Prostate gland (tissue), 2 donors: ENCODE data around the gene CDRT15L2. TPM values are rescaled to one million over a fixed set of nuclear protein-coding genes. Genes with fewer than 3 reads are reported as not detected.
"Not testable (repeated sequence)": the region's sequence is repeated elsewhere in the genome, so short reads cannot be mapped to it uniquely, and the experiment has no call there.

Experiments
- DNase-seq: peaks from one replicate; pipeline ENCODE4 v3.0.0-alpha.2; 2019; ENCODE audit warnings: low spot score
- H3K27ac ChIP-seq, 2 donors: fragments of 200-600 bp; sonication (generic); 2 replicates each; pipeline ENCODE4 v1.5.1; 2017 to 2019
- H3K27me3 ChIP-seq: fragments of 200-600 bp; sonication (generic); replicated peaks from 2 replicates; pipeline ENCODE4 v1.5.1; 2019; ENCODE audit not compliant: insufficient read depth
- H3K36me3 ChIP-seq, 2 donors: fragments of 200-600 bp; sonication (generic); 1 replicate in 1 of 2; 2 replicates in 1 of 2; pipeline versions ENCODE4 v1.5.1 to v1.8.1; 2017 to 2019
- H3K4me1 ChIP-seq: fragments of 200-600 bp; sonication (generic); replicated peaks from 2 replicates; pipeline ENCODE4 v1.5.1; 2019
- H3K4me3 ChIP-seq, 2 donors: fragments of 200-600 bp; sonication (generic); 2 replicates each; pipeline ENCODE4 v1.5.1; 2017 to 2019
- H3K9me3 ChIP-seq: fragments of 200-600 bp; sonication (generic); 2 replicates; pipeline ENCODE4 v1.5.1; 2017
- POLR2A ChIP-seq: fragments of 450-650 bp; IDR thresholded peaks from one replicate; pipeline ENCODE4 v1.6.1; 2016; ENCODE audit warnings: antibody characterized with exemption, mild to moderate bottlenecking
- POLR2AphosphoS5 ChIP-seq: sonication (generic); formaldehyde crosslinking; IDR thresholded peaks from one replicate; pipeline ENCODE4 v1.6.1; 2017; ENCODE audit warnings: antibody characterized with exemption
- WGBS: methylation state at CpG from one replicate; pipeline ENCODE4 v1.1.5; 2018; 5-methylcytosine and 5-hydroxymethylcytosine counted together
- intact Hi-C: fragments of 100-400 bp; cut with DNase I; formaldehyde crosslinking; loops from one replicate; pipeline ENCODE4 v1.14.2; 2022
- small RNA-seq, 2 donors: library from RNA; depleted of rRNA; stranded (forward); fragments of <200 nt; gene quantifications; one replicate each; pipeline ENCODE3, GENCODE V24; 2016
- total RNA-seq, 2 donors: library from RNA; depleted of rRNA; stranded (reverse); fragments of >200 nt; gene quantifications; one replicate each; pipeline ENCODE4 v1.1.0, GENCODE V29; 2016
- TF ChIP-seq, protein P1 (sequence below), 4 experiments: fragments of 200-600 bp in 2 of 4; fragments of 450-650 bp in 2 of 4; sonication (generic) in 2 of 4; IDR thresholded peaks; 1 replicate in 3 of 4; 2 replicates in 1 of 4; pipeline ENCODE4 v1.5.1; 2016 to 2019; ENCODE audit warnings: antibody characterized with exemption in 4 of 4, mild to moderate bottlenecking in 2 of 4, moderate library complexity in 2 of 4

CDRT15L2 gene
- total RNA-seq, 2 donors from 2014 or later, result not detected

GRCh38 chr17:20612635-20613034 is 33.1 kb downstream of the CDRT15L2 start:
- no peak for DNase-seq
- WGBS, result 92% methylated on average over 16 of the region's 16 CpGs
- H3K4me1 ChIP-seq, result no peaks in the 10 kb centered on the region
- TF ChIP-seq POLR2A (no peak), POLR2AphosphoS5 (no peak)
- H3K27ac ChIP-seq, result no peak overlapping the region
- intact Hi-C loops, result no loop called here
- H3K27me3 ChIP-seq, result no peaks in the 10 kb centered on the region
- H3K9me3 ChIP-seq, result no peaks in the 10 kb centered on the region
- no peaks in the 10 kb centered on the region for H3K36me3 ChIP-seq
- no peak overlapping the region for H3K4me3 ChIP-seq

GRCh38 chr17:20613248-20613647 is 33.7 kb downstream of the CDRT15L2 start:
- TF ChIP-seq, protein P1, sequence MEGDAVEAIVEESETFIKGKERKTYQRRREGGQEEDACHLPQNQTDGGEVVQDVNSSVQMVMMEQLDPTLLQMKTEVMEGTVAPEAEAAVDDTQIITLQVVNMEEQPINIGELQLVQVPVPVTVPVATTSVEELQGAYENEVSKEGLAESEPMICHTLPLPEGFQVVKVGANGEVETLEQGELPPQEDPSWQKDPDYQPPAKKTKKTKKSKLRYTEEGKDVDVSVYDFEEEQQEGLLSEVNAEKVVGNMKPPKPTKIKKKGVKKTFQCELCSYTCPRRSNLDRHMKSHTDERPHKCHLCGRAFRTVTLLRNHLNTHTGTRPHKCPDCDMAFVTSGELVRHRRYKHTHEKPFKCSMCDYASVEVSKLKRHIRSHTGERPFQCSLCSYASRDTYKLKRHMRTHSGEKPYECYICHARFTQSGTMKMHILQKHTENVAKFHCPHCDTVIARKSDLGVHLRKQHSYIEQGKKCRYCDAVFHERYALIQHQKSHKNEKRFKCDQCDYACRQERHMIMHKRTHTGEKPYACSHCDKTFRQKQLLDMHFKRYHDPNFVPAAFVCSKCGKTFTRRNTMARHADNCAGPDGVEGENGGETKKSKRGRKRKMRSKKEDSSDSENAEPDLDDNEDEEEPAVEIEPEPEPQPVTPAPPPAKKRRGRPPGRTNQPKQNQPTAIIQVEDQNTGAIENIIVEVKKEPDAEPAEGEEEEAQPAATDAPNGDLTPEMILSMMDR (IDR thresholded peaks at IDR 0.05), result no peak
- no peak for TF ChIP-seq POLR2AphosphoS5
- TF ChIP-seq POLR2A, result no peak
- no peaks in the 10 kb centered on the region for H3K4me1 ChIP-seq

DNA sequence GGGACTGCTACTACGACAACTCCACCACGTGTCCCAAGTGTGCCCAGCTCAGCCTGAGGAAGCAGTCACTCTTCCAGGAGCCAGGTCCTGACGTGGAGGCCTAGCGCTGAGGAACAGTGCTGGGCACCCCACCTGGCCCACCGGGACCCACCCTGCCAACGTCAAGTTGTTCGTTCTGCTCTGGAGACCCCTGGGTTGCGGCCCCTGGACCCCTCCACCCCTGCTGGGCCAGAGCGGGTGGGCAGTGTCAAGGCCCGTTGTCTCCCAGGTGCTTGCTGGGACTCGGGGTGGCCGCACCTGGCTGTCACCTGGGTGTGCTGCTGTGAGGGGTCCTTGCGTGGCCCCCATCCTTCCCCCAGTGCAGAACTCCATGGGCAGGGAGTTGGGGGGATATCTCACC is 34.4 kb downstream of the CDRT15L2 start:
- intact Hi-C loops, result no loop called here
- Histone ChIP-seq H3K27me3 (no peaks in the 10 kb centered on the region), H3K27ac (no peak overlapping the region), H3K36me3 (no peaks in the 10 kb centered on the region), H3K4me1 (no peaks in the 10 kb centered on the region), H3K4me3 (no peak overlapping the region), H3K9me3 (no peaks in the 10 kb centered on the region)
- no peak for TF ChIP-seq POLR2A
- no peak for TF ChIP-seq POLR2AphosphoS5
- TF ChIP-seq, protein P1 (IDR thresholded peaks at IDR 0.05), result no peak
- no peak for DNase-seq
- WGBS, result 93% methylated on average over 8 of the region's 13 CpGs

More at GRCh38 chr17:20613248-20613647, 33.7 kb downstream of the CDRT15L2 start:
- Histone ChIP-seq H3K36me3 (no peaks in the 10 kb centered on the region), H3K9me3 (no peaks in the 10 kb centered on the region), H3K27ac (no peak overlapping the region), H3K4me3 (no peak overlapping the region), H3K27me3 (no peaks in the 10 kb centered on the region)
- WGBS, result 93% methylated on average over 11 of the region's 16 CpGs
- DNase-seq, result no peak
- intact Hi-C loops, result no loop called here

DNA sequence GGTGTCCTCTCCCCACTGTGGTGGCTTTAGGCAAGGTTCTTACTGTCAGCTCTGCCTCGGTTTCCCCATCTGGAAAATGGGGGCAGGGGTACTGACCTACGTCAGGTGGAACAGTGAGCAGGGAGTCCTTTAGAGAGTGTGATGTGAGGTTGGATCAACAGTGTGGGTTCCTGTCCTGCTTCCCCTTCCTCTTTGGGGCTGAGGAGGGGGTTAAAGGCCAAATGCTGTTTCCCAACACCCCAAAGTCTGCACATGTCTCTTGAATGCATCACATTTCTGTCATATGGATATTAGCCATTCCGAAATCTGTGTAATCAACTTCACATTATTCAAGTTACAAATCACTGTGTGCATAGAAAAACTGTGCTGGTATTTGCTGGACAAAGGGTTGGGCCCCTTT is 35.9 kb downstream of the CDRT15L2 start:
- H3K27me3 ChIP-seq, intact Hi-C loops, H3K27ac ChIP-seq, H3K4me1 ChIP-seq, H3K36me3 ChIP-seq, H3K4me3 ChIP-seq, H3K9me3 ChIP-seq, DNase-seq: not testable (repeated sequence)
- WGBS, result 93% methylated on average over 3 of the region's 3 CpGs

Small RNA genes lying within 50 kb of the gene (small RNA-seq; reads per million reads assigned to genes)
- 0 reads per million in 2 donors for gene AC015818.1
- gene AC087499.1, result 0 reads per million in 2 donors
- gene AC087499.3, result 0 reads per million in 2 donors

Other genes with a start within 250 kb of the CDRT15L2 start
- not detected for gene LGALS9B, start 112.2 kb upstream of the CDRT15L2 start, total RNA-seq